HG02938 (cell line): Measurements from ENCODE around the gene ME2.
"Not testable (repeated sequence)": the region's sequence is repeated elsewhere in the genome, so short reads cannot be mapped to it uniquely, and the experiment has no call there.

Source experiments
- ATAC-seq: cut with Tn5 transposase; IDR thresholded peaks from one replicate; pipeline ENCODE4 v1.9.1; 2021; ENCODE audit warnings: mild to moderate bottlenecking, moderate library complexity; ENCODE audit not compliant: unreplicated experiment

Gene ME2

GRCh38 chr18:50859793-50860555, 18.9 kb upstream of the ME2 start:
- no peak for ATAC-seq

- no peak for ATAC-seq
These were observed 17.3 kb upstream of the ME2 start for GRCh38 chr18:50861617-50862016.

GRCh38 chr18:50862401-50862800, 16.5 kb upstream of the ME2 start:
- ATAC-seq, result no peak

- ATAC-seq, result no peak
These were observed 15.0 kb upstream of the ME2 start for GRCh38 chr18:50863840-50864375.

- ATAC-seq, result no peak
These were observed 12.2 kb upstream of the ME2 start for GRCh38 chr18:50866765-50867164.

- ATAC-seq, result no peak
These were observed 9.8 kb upstream of the ME2 start for GRCh38 chr18:50869150-50869549.

GRCh38 chr18:50870138-50870845, 8.6 kb upstream of the ME2 start:
- no peak for ATAC-seq

GRCh38 chr18:50871846-50872245, 7.1 kb upstream of the ME2 start:
- no peak for ATAC-seq

- no peak for ATAC-seq
These were observed 2.9 kb upstream of the ME2 start for GRCh38 chr18:50875966-50876536.

GRCh38 chr18:50877545-50878265, 1.2 kb upstream of the ME2 start:
- no peak for ATAC-seq

- peak; percentile 17 for ATAC-seq
These were observed 592 bp downstream of the ME2 start for GRCh38 chr18:50879302-50880118.

- no peak for ATAC-seq
These were observed 1.2 kb downstream of the ME2 start for GRCh38 chr18:50880119-50880465.

- ATAC-seq, result not testable (repeated sequence)
These were observed 2.0 kb downstream of the ME2 start for GRCh38 chr18:50880944-50881343.

- ATAC-seq, result no peak
These were observed 8.0 kb downstream of the ME2 start for GRCh38 chr18:50886929-50887328.

GRCh38 chr18:50895350-50896045, 16.6 kb downstream of the ME2 start:
- ATAC-seq, result no peak

- ATAC-seq, result no peak
These were observed 17.2 kb downstream of the ME2 start for GRCh38 chr18:50896093-50896492.

- ATAC-seq, result no peak
These were observed 20.0 kb downstream of the ME2 start for GRCh38 chr18:50898919-50899318.

GRCh38 chr18:50902797-50903196, 23.9 kb downstream of the ME2 start:
- ATAC-seq, result no peak

- no peak for ATAC-seq
These were observed 27.9 kb downstream of the ME2 start for GRCh38 chr18:50906843-50907242.

GRCh38 chr18:50909261-50909660, 30.3 kb downstream of the ME2 start:
- no peak for ATAC-seq
